GM12892 (cell line): ENCODE results near the gene THADA.
"Not testable (repeated sequence)": the region's sequence is repeated elsewhere in the genome, so short reads cannot be mapped to it uniquely, and the experiment has no call there.

Source experiments
- DNase-seq: peaks from one replicate; pipeline ENCODE4 v3.0.0; 2011; ENCODE audit not compliant: insufficient read length
- FAIRE-seq: peaks from 2 replicates; lab custom pipeline; 2011; peaks lifted over from hg19 to GRCh38; lab: Jason Lieb, UNC
- POLR2A ChIP-seq: IDR thresholded peaks from 2 replicates; pipeline ENCODE4 v1.6.1; 2011; ENCODE audit warnings: low read depth, low read length, control low read depth
- POLR2AphosphoS5 ChIP-seq: IDR thresholded peaks from 2 replicates; pipeline ENCODE4 v1.6.1; 2011; ENCODE audit warnings: low read depth, low read length, control low read depth
- TAF1 ChIP-seq: IDR thresholded peaks from 2 replicates; pipeline ENCODE4 v1.6.1; 2011; ENCODE audit warnings: low read depth, mild to moderate bottlenecking, control low read depth, low read length, borderline replicate concordance

Gene THADA

GRCh38 chr2:43407935-43408334 lies 187.9 kb downstream of the THADA start:
- DNase-seq (no peak), FAIRE-seq (no peak)
- TF ChIP-seq TAF1: no peak
- no peak for TF ChIP-seq POLR2AphosphoS5
- TF ChIP-seq POLR2A: no peak

GRCh38 chr2:43406651-43407279 lies 189.1 kb downstream of the THADA start:
- no peak for FAIRE-seq
- no peak for DNase-seq
- no peak for TF ChIP-seq TAF1
- no peak for TF ChIP-seq POLR2AphosphoS5

- no peak for DNase-seq
- FAIRE-seq: no peak
- TF ChIP-seq TAF1 (no peak), POLR2AphosphoS5 (no peak), POLR2A (no peak)
Measured at GRCh38 chr2:43405829-43406228, 190.0 kb downstream of the THADA start.

- TF ChIP-seq POLR2A: peak; percentile 48; the same call in 1 of the 2 replicates
- TF ChIP-seq POLR2AphosphoS5: no peak; the same call in 1 of the 2 replicates
- FAIRE-seq (peak; percentile 98), DNase-seq (no peak)
Measured at GRCh38 chr2:43402452-43402937, 193.3 kb downstream of the THADA start.

GRCh38 chr2:43402002-43402401 lies 193.8 kb downstream of the THADA start:
- TF ChIP-seq TAF1 (no peak), POLR2A (peak; percentile 48), POLR2AphosphoS5 (no peak)
- no peak for FAIRE-seq
- peak; percentile 21 for DNase-seq

- TF ChIP-seq POLR2A: no peak
- TF ChIP-seq POLR2AphosphoS5: no peak
- no peak for TF ChIP-seq TAF1
- DNase-seq: no peak
- no peak for FAIRE-seq
Measured at GRCh38 chr2:43400508-43400907, 195.3 kb downstream of the THADA start.

GRCh38 chr2:43399515-43400264 lies 196.1 kb downstream of the THADA start:
- no peak for DNase-seq
- TF ChIP-seq POLR2A: no peak
- no peak for FAIRE-seq

GRCh38 chr2:43399098-43399497 lies 196.7 kb downstream of the THADA start:
- no peak for TF ChIP-seq TAF1
- no peak for TF ChIP-seq POLR2AphosphoS5
- no peak for TF ChIP-seq POLR2A
- DNase-seq: no peak
- FAIRE-seq: no peak

- TF ChIP-seq TAF1 (no peak), POLR2A (no peak), POLR2AphosphoS5 (no peak)
- DNase-seq: no peak
- FAIRE-seq: no peak
Measured at GRCh38 chr2:43397821-43398220, 198.0 kb downstream of the THADA start.

GRCh38 chr2:43397411-43397810 lies 198.4 kb downstream of the THADA start:
- no peak for TF ChIP-seq POLR2A
- no peak for TF ChIP-seq TAF1
- no peak for TF ChIP-seq POLR2AphosphoS5
- no peak for FAIRE-seq

GRCh38 chr2:43396344-43396743 lies 199.5 kb downstream of the THADA start:
- FAIRE-seq, DNase-seq: not testable (repeated sequence)

More at GRCh38 chr2:43397411-43397810, 198.4 kb downstream of the THADA start:
- no peak for DNase-seq

- FAIRE-seq: no peak
- DNase-seq: no peak
- TF ChIP-seq POLR2AphosphoS5: no peak
Measured at GRCh38 chr2:43393918-43394317, 201.9 kb downstream of the THADA start.

- DNase-seq (no peak), FAIRE-seq (no peak)
- no peak for TF ChIP-seq POLR2A
- no peak for TF ChIP-seq TAF1
- no peak for TF ChIP-seq POLR2AphosphoS5
Measured at GRCh38 chr2:43391878-43392215, 204.0 kb downstream of the THADA start.
